Activated naive CD8-positive, alpha-beta T cell treated with anti-CD3 and anti-CD28 coated beads for 36 hours (primary cell): ENCODE data around the gene PPP3CA. TPM values are rescaled to one million over a fixed set of nuclear protein-coding genes. Genes with fewer than 3 reads are reported as not detected.
"Not testable (repeated sequence)": the region's sequence is repeated elsewhere in the genome, so short reads cannot be mapped to it uniquely, and the experiment has no call there.

Experiments
- DNase-seq: peaks from one replicate; pipeline ENCODE4 v3.0.0; 2021
- H3K27ac Mint-ChIP-seq: one replicate; pipeline ENCODE4 v1.8.0; 2022; ENCODE audit warnings: mild to moderate bottlenecking, moderate library complexity, mixed read lengths
- H3K27me3 Mint-ChIP-seq: one replicate; pipeline ENCODE4 v1.8.0; 2022; ENCODE audit warnings: mild to moderate bottlenecking, mixed read lengths
- H3K36me3 Mint-ChIP-seq: one replicate; pipeline ENCODE4 v1.8.0; 2021; ENCODE audit warnings: mild to moderate bottlenecking, mixed read lengths
- H3K4me1 Mint-ChIP-seq: one replicate; pipeline ENCODE4 v1.8.0; 2021; ENCODE audit warnings: mixed read lengths
- H3K4me3 Mint-ChIP-seq: one replicate; pipeline ENCODE4 v1.8.0; 2022; ENCODE audit warnings: mild to moderate bottlenecking, moderate library complexity, mixed read lengths
- H3K9me3 Mint-ChIP-seq: one replicate; pipeline ENCODE4 v1.8.0; 2022; ENCODE audit warnings: mixed read lengths
- total RNA-seq, 2 experiments: library from RNA; stranded (reverse); gene quantifications; one replicate each; pipeline ENCODE4 v1.2.3, GENCODE V29; 2021

Gene PPP3CA
- total RNA-seq, 2 experiments from 2014 or later = 14.5 to 16.4 TPM

GRCh38 chr4:101000496-101000895 is 346.8 kb downstream of the PPP3CA start:
- no peaks in the 10 kb centered on the region for H3K4me1 Mint-ChIP-seq
- H3K9me3 Mint-ChIP-seq = peaks cover 7% of the 10 kb centered on the region
- no peak overlapping the region for H3K27ac Mint-ChIP-seq
- H3K36me3 Mint-ChIP-seq = no peaks in the 10 kb centered on the region
- DNase-seq = no peak
- no peak overlapping the region for H3K4me3 Mint-ChIP-seq
- H3K27me3 Mint-ChIP-seq = no peaks in the 10 kb centered on the region

- Mint-ChIP-seq H3K36me3 (no peaks in the 10 kb centered on the region), H3K9me3 (no peaks in the 10 kb centered on the region), H3K4me3 (no peak overlapping the region), H3K4me1 (no peaks in the 10 kb centered on the region), H3K27ac (no peak overlapping the region), H3K27me3 (no peaks in the 10 kb centered on the region)
- DNase-seq = no peak
These were observed 351.7 kb downstream of the PPP3CA start for GRCh38 chr4:100995671-100996070.

- H3K27me3 Mint-ChIP-seq, H3K4me3 Mint-ChIP-seq, H3K27ac Mint-ChIP-seq, H3K36me3 Mint-ChIP-seq, H3K9me3 Mint-ChIP-seq, DNase-seq, H3K4me1 Mint-ChIP-seq: not testable (repeated sequence)
These were observed 352.3 kb downstream of the PPP3CA start for GRCh38 chr4:100995002-100995401.

- not testable (repeated sequence) for H3K4me3 Mint-ChIP-seq, H3K9me3 Mint-ChIP-seq, H3K4me1 Mint-ChIP-seq, H3K27me3 Mint-ChIP-seq, DNase-seq, H3K27ac Mint-ChIP-seq, H3K36me3 Mint-ChIP-seq
These were observed 355.8 kb downstream of the PPP3CA start for GRCh38 chr4:100991332-100992069.

- H3K27me3 Mint-ChIP-seq = peaks cover 4% of the 10 kb centered on the region
- no peak overlapping the region for H3K27ac Mint-ChIP-seq
- DNase-seq = no peak
- H3K9me3 Mint-ChIP-seq = no peaks in the 10 kb centered on the region
- H3K4me3 Mint-ChIP-seq = no peak overlapping the region
- H3K4me1 Mint-ChIP-seq = no peaks in the 10 kb centered on the region
- no peaks in the 10 kb centered on the region for H3K36me3 Mint-ChIP-seq
These were observed 357.9 kb downstream of the PPP3CA start for GRCh38 chr4:100989401-100989800.

- Mint-ChIP-seq H3K4me1 (no peaks in the 10 kb centered on the region), H3K4me3 (no peak overlapping the region), H3K36me3 (no peaks in the 10 kb centered on the region), H3K9me3 (no peaks in the 10 kb centered on the region), H3K27me3 (peaks cover 4% of the 10 kb centered on the region), H3K27ac (no peak overlapping the region)
- no peak for DNase-seq
These were observed 358.4 kb downstream of the PPP3CA start for GRCh38 chr4:100988876-100989275.

GRCh38 chr4:100986360-100986868 is 360.9 kb downstream of the PPP3CA start:
- no peak overlapping the region for H3K4me3 Mint-ChIP-seq
- no peak for DNase-seq
- no peak overlapping the region for H3K27ac Mint-ChIP-seq
- H3K36me3 Mint-ChIP-seq = no peaks in the 10 kb centered on the region
- no peaks in the 10 kb centered on the region for H3K9me3 Mint-ChIP-seq
- no peaks in the 10 kb centered on the region for H3K4me1 Mint-ChIP-seq
- H3K27me3 Mint-ChIP-seq = peaks cover 4% of the 10 kb centered on the region

- DNase-seq = no peak
- Mint-ChIP-seq H3K4me1 (no peaks in the 10 kb centered on the region), H3K27me3 (peaks cover 4% of the 10 kb centered on the region), H3K27ac (no peak overlapping the region), H3K4me3 (no peak overlapping the region), H3K36me3 (no peaks in the 10 kb centered on the region), H3K9me3 (no peaks in the 10 kb centered on the region)
These were observed 361.8 kb downstream of the PPP3CA start for GRCh38 chr4:100985576-100985975.

- no peaks in the 10 kb centered on the region for H3K4me1 Mint-ChIP-seq
- no peak for DNase-seq
- H3K4me3 Mint-ChIP-seq = no peak overlapping the region
- no peaks in the 10 kb centered on the region for H3K36me3 Mint-ChIP-seq
- no peaks in the 10 kb centered on the region for H3K9me3 Mint-ChIP-seq
- peaks cover 4% of the 10 kb centered on the region for H3K27me3 Mint-ChIP-seq
- no peak overlapping the region for H3K27ac Mint-ChIP-seq
These were observed 362.4 kb downstream of the PPP3CA start for GRCh38 chr4:100984901-100985300.

- H3K9me3 Mint-ChIP-seq = no peaks in the 10 kb centered on the region
- no peaks in the 10 kb centered on the region for H3K36me3 Mint-ChIP-seq
- no peak for DNase-seq
- H3K4me3 Mint-ChIP-seq = no peak overlapping the region
- no peak overlapping the region for H3K27ac Mint-ChIP-seq
- H3K27me3 Mint-ChIP-seq = peaks cover 4% of the 10 kb centered on the region
- H3K4me1 Mint-ChIP-seq = no peaks in the 10 kb centered on the region
These were observed 363.9 kb downstream of the PPP3CA start for GRCh38 chr4:100983426-100983825.

GRCh38 chr4:100982345-100982744 is 365.0 kb downstream of the PPP3CA start:
- no peaks in the 10 kb centered on the region for H3K9me3 Mint-ChIP-seq
- H3K36me3 Mint-ChIP-seq = no peaks in the 10 kb centered on the region
- H3K27ac Mint-ChIP-seq = no peak overlapping the region
- no peaks in the 10 kb centered on the region for H3K27me3 Mint-ChIP-seq
- DNase-seq = no peak
- no peaks in the 10 kb centered on the region for H3K4me1 Mint-ChIP-seq
- no peak overlapping the region for H3K4me3 Mint-ChIP-seq

GRCh38 chr4:100981447-100982204 is 365.7 kb downstream of the PPP3CA start:
- H3K9me3 Mint-ChIP-seq = no peaks in the 10 kb centered on the region
- no peaks in the 10 kb centered on the region for H3K36me3 Mint-ChIP-seq
- no peak overlapping the region for H3K27ac Mint-ChIP-seq
- no peak overlapping the region for H3K4me3 Mint-ChIP-seq
- H3K27me3 Mint-ChIP-seq = no peaks in the 10 kb centered on the region
- no peak for DNase-seq
- no peaks in the 10 kb centered on the region for H3K4me1 Mint-ChIP-seq

GRCh38 chr4:100979736-100980135 is 367.6 kb downstream of the PPP3CA start:
- no peaks in the 10 kb centered on the region for H3K4me1 Mint-ChIP-seq

GRCh38 chr4:100977746-100978397 is 369.5 kb downstream of the PPP3CA start:
- Mint-ChIP-seq H3K4me1 (no peaks in the 10 kb centered on the region), H3K27ac (no peak overlapping the region), H3K36me3 (no peaks in the 10 kb centered on the region), H3K9me3 (no peaks in the 10 kb centered on the region), H3K4me3 (no peak overlapping the region), H3K27me3 (no peaks in the 10 kb centered on the region)
- DNase-seq = no peak

More at GRCh38 chr4:100979736-100980135, 367.6 kb downstream of the PPP3CA start:
- Mint-ChIP-seq H3K36me3 (no peaks in the 10 kb centered on the region), H3K27me3 (no peaks in the 10 kb centered on the region), H3K9me3 (no peaks in the 10 kb centered on the region), H3K4me3 (no peak overlapping the region), H3K27ac (no peak overlapping the region)
- no peak for DNase-seq

GRCh38 chr4:100977274-100977673 is 370.1 kb downstream of the PPP3CA start:
- Mint-ChIP-seq H3K36me3 (no peaks in the 10 kb centered on the region), H3K27me3 (no peaks in the 10 kb centered on the region), H3K9me3 (no peaks in the 10 kb centered on the region), H3K4me1 (no peaks in the 10 kb centered on the region), H3K4me3 (no peak overlapping the region), H3K27ac (no peak overlapping the region)
- DNase-seq = no peak
